SU-DHL-6 (cell line): ENCODE measurements around the gene CHMP4B.

Experiments used
- EZH2phosphoT487 ChIP-seq: fragments of 200-600 bp; sonication (generic), shearing (Covaris generic); conservative IDR thresholded peaks from 2 replicates; pipeline ENCODE4 v1.6.1; 2018; ENCODE audit warnings: mild to moderate bottlenecking, antibody characterized with exemption, low read length, moderate library complexity, mixed read lengths
- TF ChIP-seq, protein P1 (sequence below): fragments of 200-600 bp; sonication (generic); IDR thresholded peaks from one replicate; pipeline ENCODE4 v1.5.1; 2017; ENCODE audit warnings: antibody characterized with exemption, mild to moderate bottlenecking, low read length, moderate library complexity; ENCODE audit not compliant: insufficient read depth, poor library complexity, severe bottlenecking

DNA sequence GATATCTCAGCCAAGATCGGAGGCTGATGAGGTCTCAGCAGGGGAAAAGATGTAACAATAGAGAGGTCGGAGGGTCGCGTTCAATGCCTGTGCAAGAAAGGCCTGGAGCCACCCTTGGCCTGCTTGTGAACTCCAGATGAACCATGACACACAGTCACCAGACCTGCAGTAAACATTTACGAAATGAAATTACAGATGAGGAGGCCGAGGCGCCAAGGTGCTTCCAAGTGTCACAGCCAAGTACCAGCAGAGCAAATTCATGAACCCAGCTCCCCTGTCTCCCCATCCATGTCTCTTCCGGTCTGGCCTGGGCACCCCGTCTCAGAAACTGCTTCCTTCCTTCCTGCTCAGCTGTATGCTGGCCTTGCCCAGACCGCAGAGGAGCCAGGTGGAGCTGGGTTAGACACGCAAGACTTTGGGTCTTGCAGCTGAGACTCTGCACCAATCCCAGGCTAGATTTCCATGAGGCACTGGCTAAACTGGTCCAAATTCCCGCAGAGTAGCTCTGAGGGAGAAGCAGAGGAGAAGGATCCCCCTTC lies 48.1 kb downstream of the CHMP4B start:
- TF ChIP-seq, protein P1, sequence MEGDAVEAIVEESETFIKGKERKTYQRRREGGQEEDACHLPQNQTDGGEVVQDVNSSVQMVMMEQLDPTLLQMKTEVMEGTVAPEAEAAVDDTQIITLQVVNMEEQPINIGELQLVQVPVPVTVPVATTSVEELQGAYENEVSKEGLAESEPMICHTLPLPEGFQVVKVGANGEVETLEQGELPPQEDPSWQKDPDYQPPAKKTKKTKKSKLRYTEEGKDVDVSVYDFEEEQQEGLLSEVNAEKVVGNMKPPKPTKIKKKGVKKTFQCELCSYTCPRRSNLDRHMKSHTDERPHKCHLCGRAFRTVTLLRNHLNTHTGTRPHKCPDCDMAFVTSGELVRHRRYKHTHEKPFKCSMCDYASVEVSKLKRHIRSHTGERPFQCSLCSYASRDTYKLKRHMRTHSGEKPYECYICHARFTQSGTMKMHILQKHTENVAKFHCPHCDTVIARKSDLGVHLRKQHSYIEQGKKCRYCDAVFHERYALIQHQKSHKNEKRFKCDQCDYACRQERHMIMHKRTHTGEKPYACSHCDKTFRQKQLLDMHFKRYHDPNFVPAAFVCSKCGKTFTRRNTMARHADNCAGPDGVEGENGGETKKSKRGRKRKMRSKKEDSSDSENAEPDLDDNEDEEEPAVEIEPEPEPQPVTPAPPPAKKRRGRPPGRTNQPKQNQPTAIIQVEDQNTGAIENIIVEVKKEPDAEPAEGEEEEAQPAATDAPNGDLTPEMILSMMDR = no peak
- TF ChIP-seq EZH2phosphoT487 = no peak
